GM12801 (cell line): ENCODE results near the gene COMMD8.

Source experiments
- CTCF ChIP-seq: IDR thresholded peaks from one replicate; pipeline ENCODE4 v1.5.1; 2011; ENCODE audit warnings: control low read depth; ENCODE audit not compliant: insufficient read length; ENCODE audit errors: extremely low read depth

The COMMD8 gene

GRCh38 chr4:47463235-47463956 is at the start of gene COMMD8:
COMMD8 (minus strand) TSS chr4:47463702; CDS start chr4:47463651, 51 bp downstream.
- TF ChIP-seq CTCF, result no peak

- no peak for TF ChIP-seq CTCF
These were observed 47.1 kb upstream of the COMMD8 start for GRCh38 chr4:47510506-47511143.

GRCh38 chr4:47505666-47506065 is 42.2 kb upstream of the COMMD8 start:
- TF ChIP-seq CTCF, result no peak

GRCh38 chr4:47505147-47505546 is 41.6 kb upstream of the COMMD8 start:
- TF ChIP-seq CTCF, result no peak

GRCh38 chr4:47500776-47501175 is 37.3 kb upstream of the COMMD8 start:
- no peak for TF ChIP-seq CTCF

- TF ChIP-seq CTCF, result no peak
These were observed 36.2 kb upstream of the COMMD8 start for GRCh38 chr4:47499700-47500099.

- no peak for TF ChIP-seq CTCF
These were observed 35.4 kb upstream of the COMMD8 start for GRCh38 chr4:47498899-47499298.
